ENCODE data around the gene EFCAB8.

Gene EFCAB8

DNA sequence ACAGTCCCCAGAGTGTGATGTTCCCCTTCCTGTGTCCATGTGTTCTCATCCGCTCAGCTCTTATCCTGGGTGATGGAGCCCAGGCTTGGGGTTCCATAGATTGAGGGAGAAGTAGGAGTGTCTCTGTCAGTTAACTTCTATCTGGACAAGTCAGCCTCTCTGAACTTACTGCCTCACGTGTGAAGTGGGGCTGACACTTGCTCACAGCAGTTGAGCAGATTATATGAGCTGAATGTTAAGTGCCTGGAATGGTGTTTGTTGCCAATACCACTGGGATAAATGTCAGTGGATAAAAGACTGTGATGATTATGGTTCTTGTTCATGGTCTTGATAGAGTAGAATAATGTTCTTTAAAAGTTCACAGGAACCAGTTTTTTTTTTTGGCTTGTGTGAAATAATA lies 17.1 kb upstream of the EFCAB8 start:
- TF ChIP-seq, protein P1, sequence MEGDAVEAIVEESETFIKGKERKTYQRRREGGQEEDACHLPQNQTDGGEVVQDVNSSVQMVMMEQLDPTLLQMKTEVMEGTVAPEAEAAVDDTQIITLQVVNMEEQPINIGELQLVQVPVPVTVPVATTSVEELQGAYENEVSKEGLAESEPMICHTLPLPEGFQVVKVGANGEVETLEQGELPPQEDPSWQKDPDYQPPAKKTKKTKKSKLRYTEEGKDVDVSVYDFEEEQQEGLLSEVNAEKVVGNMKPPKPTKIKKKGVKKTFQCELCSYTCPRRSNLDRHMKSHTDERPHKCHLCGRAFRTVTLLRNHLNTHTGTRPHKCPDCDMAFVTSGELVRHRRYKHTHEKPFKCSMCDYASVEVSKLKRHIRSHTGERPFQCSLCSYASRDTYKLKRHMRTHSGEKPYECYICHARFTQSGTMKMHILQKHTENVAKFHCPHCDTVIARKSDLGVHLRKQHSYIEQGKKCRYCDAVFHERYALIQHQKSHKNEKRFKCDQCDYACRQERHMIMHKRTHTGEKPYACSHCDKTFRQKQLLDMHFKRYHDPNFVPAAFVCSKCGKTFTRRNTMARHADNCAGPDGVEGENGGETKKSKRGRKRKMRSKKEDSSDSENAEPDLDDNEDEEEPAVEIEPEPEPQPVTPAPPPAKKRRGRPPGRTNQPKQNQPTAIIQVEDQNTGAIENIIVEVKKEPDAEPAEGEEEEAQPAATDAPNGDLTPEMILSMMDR (IDR thresholded peaks at IDR 0.05; ENCODE audit: insufficient read depth, missing control alignments): no peak
- FAIRE-seq (no peak), DNase-seq (ENCODE audit: insufficient read length, low spot score) (no peak)

DNA sequence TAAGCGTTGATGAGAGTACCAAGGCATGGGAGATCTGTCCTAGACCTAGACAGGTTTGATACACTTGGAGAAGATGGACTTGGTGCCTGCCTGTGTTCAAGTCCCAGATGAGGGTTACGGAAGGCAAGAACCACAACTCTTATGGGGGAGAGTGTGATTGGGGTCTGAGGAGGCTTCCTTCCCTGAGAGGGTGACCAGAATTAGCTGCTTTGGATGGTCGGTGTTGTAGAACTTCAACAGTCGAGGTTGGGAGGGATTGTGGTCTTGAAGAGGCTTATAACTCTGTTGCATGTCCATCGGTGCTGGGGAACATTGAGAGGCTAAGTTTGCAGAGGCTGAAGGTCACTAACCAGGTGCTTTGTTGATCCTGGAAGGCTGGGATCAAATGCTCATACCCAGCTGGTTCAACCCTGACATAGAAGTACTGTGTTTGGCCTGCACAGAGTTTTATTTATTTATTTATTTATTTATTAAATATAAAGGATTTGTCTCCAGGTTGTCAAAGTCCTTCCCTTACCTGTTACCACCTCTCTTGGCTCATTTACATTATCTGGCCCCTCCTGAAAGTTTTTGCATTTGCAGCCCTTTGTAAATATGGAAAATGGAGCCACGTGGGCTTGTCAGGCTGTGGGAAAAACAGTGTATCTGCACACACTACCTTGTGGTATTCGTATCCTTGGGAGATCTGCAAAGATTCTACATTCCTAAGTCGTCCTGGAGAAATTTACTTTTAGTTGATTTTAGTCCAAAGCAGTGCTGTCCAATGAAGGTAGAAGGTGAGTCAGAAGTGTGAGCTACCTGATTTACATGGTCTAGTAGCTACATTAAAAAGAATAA lies 15.8 kb upstream of the EFCAB8 start:
- DNase-seq (ENCODE audit: insufficient read length, low spot score) (no peak), FAIRE-seq (no peak)
- TF ChIP-seq, protein P1 (IDR thresholded peaks at IDR 0.05; ENCODE audit: insufficient read depth, missing control alignments): no peak

DNA sequence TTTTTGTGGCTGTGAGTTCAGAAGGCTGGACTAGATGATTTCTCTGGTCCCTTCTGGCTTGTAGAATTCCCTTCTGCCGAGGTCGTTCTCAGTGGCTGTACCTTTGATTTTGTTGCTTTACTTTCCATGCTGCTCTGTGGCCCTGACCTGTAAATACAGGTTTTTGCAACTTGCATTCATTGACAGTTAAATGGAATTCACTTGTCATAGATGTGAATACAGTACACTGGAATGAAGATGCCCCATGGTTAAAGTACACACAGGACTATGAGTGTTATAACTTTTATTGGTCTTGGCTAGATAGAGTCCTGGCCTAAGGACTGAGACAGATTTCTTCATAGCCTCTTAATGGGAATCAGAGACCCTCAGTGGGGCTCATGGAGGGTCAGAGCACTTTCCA lies 12.9 kb upstream of the EFCAB8 start:
- FAIRE-seq: no peak
- TF ChIP-seq, protein P1 (IDR thresholded peaks at IDR 0.05; ENCODE audit: insufficient read depth, missing control alignments): no peak
- DNase-seq (ENCODE audit: insufficient read length, low spot score): no peak

DNA sequence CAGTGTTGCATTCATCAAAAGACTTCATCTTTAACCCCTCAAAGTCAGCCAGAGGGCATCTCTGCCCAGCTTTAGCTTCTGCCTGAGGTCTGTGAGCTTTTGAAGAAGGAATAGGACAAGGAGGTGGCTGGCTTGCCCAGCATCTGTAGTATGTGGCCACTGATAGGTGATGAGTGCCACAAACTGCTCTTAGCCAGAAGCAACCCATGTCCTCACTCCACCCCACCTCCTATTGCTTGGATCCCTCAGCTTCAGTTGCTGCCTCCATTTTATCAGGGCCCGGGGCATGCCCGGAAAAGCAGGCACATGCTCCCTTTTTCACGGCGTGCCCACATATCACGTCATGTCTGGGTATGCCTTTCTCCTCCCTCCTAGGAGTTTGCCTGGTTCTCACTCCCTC lies 11.9 kb upstream of the EFCAB8 start:
- no peak for FAIRE-seq
- TF ChIP-seq, protein P1 (IDR thresholded peaks at IDR 0.05; ENCODE audit: insufficient read depth, missing control alignments): no peak

DNA sequence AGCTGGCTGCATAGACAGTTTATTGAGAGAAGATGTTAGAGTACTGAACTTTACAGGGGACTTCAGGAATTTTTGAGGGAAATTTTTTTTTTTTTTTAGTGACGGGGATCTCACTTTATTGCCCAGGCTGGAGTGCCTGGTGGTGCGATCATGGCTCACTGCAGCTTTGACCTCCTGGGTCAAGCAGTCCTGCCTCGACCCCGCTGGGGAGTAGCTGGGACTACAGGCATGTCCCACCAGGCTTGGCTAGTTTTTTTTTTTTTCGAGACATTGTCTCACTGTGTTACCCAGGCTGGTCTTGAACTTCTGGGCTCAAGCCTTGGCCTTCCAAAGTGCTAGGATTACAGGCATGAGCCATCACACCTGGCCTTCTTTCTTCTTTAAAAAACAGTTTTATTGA lies 10.8 kb upstream of the EFCAB8 start:
- TF ChIP-seq, protein P1 (IDR thresholded peaks at IDR 0.05; ENCODE audit: insufficient read depth, missing control alignments): no peak
- FAIRE-seq (no peak), DNase-seq (ENCODE audit: insufficient read length, low spot score) (no peak)

More for the DNA sequence above, 11.9 kb upstream of the EFCAB8 start:
- no peak for DNase-seq (ENCODE audit: insufficient read length, low spot score)

DNA sequence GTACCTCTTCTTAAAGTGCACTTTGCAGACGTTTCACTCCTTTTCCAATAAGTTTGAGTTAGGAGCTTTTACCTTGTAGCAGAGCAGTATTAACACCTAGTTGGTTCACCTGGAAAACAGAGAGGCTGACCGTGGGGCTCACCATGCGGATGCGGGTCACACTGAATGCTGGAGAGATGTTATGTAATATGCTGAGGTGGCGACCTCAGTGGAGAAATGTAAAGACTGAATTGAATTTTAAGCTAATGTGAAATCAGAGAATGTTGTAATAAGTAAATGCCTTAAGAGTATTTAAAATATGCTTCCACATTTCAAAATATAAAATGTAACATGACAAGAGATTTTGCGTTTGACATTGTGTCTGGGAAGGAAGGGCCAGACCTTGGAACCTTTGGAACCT lies 9.9 kb upstream of the EFCAB8 start:
- FAIRE-seq: no peak
- TF ChIP-seq, protein P1 (IDR thresholded peaks at IDR 0.05; ENCODE audit: insufficient read depth, missing control alignments): no peak
- DNase-seq (ENCODE audit: insufficient read length, low spot score): no peak

DNA sequence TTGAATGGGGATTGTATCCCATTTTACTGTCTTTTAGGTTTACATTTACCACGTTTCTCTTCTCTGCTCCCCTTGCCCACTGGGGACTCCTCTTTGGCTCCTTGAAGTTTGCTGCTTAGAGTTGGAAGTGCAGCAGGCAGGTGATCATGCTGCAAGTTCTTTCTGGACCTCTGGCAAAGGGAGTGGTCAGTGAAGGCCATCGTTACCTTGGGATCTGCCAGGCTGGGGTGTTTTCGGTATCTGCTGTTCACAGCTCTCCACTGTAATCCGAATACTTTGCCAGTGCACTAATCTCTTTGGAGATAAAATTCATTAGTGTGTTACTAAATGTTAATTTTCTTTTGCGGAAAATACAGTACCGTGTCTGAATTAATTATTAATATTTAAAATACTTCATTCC lies 9.1 kb upstream of the EFCAB8 start:
- FAIRE-seq: no peak
- TF ChIP-seq, protein P1 (IDR thresholded peaks at IDR 0.05; ENCODE audit: insufficient read depth, missing control alignments): no peak

More for the DNA sequence above, 9.1 kb upstream of the EFCAB8 start:
- DNase-seq (ENCODE audit: insufficient read length, low spot score): no peak

All from D721Med (cell line).